ENCODE data around the gene COMMD8.

DNA sequence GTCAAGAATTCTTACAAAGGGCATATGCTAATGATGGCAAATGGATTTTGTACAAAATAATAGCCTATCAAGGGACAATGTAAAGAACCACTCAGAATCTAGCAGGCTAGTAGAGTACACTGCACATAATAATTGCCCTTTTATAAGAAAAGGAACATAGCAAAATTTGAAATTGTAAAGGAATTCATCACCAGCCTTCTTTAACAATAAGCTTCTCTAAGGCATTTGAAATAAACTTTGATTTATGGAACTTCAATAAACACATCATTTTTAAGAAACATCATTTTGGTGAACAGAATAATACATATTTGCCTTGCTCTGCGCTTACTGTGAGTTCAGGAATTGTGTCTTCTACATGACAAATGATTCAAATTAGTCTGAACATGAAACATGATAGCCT, 11.9 kb upstream of the COMMD8 start:
- no peak for TF ChIP-seq POLR2A (IDR thresholded peaks at IDR 0.05)
- TF ChIP-seq, protein P1, sequence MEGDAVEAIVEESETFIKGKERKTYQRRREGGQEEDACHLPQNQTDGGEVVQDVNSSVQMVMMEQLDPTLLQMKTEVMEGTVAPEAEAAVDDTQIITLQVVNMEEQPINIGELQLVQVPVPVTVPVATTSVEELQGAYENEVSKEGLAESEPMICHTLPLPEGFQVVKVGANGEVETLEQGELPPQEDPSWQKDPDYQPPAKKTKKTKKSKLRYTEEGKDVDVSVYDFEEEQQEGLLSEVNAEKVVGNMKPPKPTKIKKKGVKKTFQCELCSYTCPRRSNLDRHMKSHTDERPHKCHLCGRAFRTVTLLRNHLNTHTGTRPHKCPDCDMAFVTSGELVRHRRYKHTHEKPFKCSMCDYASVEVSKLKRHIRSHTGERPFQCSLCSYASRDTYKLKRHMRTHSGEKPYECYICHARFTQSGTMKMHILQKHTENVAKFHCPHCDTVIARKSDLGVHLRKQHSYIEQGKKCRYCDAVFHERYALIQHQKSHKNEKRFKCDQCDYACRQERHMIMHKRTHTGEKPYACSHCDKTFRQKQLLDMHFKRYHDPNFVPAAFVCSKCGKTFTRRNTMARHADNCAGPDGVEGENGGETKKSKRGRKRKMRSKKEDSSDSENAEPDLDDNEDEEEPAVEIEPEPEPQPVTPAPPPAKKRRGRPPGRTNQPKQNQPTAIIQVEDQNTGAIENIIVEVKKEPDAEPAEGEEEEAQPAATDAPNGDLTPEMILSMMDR (IDR thresholded peaks at IDR 0.05), result no peak
- TF ChIP-seq EP300 (IDR thresholded peaks at IDR 0.05), result no peak
